GM13976 (cell line): ENCODE measurements around the gene CISTR.
"Not testable (repeated sequence)": the region's sequence is repeated elsewhere in the genome, so short reads cannot be mapped to it uniquely, and the experiment has no call there.

Source experiments
- DNase-seq: peaks from one replicate; pipeline ENCODE4 v3.0.0; 2012; ENCODE audit warnings: low spot score
- in situ Hi-C: fragments of 300-500 bp; cut with MboI; formaldehyde crosslinking; loops from one replicate; pipeline ENCODE4 v1.12.0; 2022; ENCODE audit warnings: low sequenced_read_pairs, mixed read lengths, inconsistent platforms; ENCODE audit not compliant: unreplicated experiment
- TF ChIP-seq, protein P1 (sequence below): IDR thresholded peaks from 2 replicates; pipeline ENCODE4 v1.5.1; 2012; ENCODE audit warnings: borderline replicate concordance, mild to moderate bottlenecking; ENCODE audit not compliant: insufficient read depth; ENCODE audit errors: extremely low read depth, missing control alignments, control extremely low read depth

CISTR gene

GRCh38 chr12:53788892-53789291, 37.1 kb upstream of the CISTR start:
- in situ Hi-C loops, result no loop called here
- DNase-seq, result no peak
- TF ChIP-seq, protein P1, sequence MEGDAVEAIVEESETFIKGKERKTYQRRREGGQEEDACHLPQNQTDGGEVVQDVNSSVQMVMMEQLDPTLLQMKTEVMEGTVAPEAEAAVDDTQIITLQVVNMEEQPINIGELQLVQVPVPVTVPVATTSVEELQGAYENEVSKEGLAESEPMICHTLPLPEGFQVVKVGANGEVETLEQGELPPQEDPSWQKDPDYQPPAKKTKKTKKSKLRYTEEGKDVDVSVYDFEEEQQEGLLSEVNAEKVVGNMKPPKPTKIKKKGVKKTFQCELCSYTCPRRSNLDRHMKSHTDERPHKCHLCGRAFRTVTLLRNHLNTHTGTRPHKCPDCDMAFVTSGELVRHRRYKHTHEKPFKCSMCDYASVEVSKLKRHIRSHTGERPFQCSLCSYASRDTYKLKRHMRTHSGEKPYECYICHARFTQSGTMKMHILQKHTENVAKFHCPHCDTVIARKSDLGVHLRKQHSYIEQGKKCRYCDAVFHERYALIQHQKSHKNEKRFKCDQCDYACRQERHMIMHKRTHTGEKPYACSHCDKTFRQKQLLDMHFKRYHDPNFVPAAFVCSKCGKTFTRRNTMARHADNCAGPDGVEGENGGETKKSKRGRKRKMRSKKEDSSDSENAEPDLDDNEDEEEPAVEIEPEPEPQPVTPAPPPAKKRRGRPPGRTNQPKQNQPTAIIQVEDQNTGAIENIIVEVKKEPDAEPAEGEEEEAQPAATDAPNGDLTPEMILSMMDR, result no peak

- TF ChIP-seq, protein P1, result no peak
- in situ Hi-C loops, result no loop called here
- no peak for DNase-seq
Observed at GRCh38 chr12:53786411-53786810, 34.6 kb upstream of the CISTR start.

GRCh38 chr12:53785161-53785560, 33.4 kb upstream of the CISTR start:
- in situ Hi-C loops, result no loop called here
- DNase-seq, result no peak
- TF ChIP-seq, protein P1, result no peak

GRCh38 chr12:53782093-53782703, 30.4 kb upstream of the CISTR start:
- in situ Hi-C loops, result no loop called here
- TF ChIP-seq, protein P1, result no peak
- no peak for DNase-seq

DNA sequence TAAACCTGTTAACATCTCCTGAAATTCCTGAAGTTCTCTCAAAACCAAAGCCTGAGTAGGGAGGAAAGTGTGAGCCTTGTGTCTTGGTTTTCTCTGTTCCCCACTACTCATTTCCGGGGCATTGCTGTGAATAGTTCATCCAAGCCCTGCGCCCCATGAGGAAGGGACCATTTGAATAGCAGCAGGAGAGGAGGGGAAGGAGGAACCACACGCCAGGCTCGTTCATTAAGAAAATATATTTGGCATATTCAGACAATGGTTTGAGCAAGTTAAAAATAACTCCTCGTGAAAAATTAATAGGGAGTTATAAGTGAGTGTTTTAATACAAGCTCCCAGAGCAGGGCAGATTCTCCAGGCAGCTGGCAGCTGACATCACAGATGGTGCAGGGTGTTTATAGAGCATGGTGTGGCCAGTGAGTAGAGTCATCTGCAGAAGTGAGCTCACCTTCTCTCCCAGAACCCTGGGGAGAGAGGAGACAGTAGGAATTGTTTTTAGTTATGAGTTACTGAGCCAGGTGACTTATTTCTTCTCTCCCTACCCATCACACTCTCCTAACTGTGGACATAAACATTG, 29.5 kb upstream of the CISTR start:
- DNase-seq, result no peak
- TF ChIP-seq, protein P1, result no peak
- in situ Hi-C loops, result no loop called here

DNA sequence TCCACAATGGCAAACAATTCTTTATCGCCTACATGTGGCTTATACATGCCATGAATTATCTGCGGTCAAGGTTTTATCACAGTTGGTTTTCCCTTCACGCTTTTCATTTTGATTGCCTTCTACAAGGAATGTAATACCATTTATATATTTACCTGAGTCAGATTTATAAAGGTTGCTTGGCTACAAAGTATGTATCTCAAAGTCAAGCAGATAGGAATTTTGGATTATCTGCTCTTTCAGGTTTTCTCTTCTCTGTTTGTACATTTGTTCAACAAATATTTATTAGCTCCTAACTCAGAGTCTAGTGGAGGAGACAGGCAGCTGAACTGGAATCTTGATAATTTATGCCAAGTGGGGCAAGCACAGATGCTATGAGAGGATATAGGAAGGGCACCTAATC, 28.5 kb upstream of the CISTR start:
- in situ Hi-C loops, result no loop called here
- TF ChIP-seq, protein P1, result no peak

GRCh38 chr12:53779679-53780078, 27.9 kb upstream of the CISTR start:
- DNase-seq, in situ Hi-C loops: not testable (repeated sequence)

More for the DNA sequence above, 28.5 kb upstream of the CISTR start:
- no peak for DNase-seq
